Ishikawa (cell line): ENCODE results near the gene KLHL14.

Source experiments
- CEBPB ChIP-seq: IDR thresholded peaks from 2 replicates; pipeline ENCODE4 v1.6.1; 2012
- CREB1 ChIP-seq: IDR thresholded peaks from 2 replicates; pipeline ENCODE4 v1.6.1; 2012; ENCODE audit warnings: low read depth
- EGR1 ChIP-seq: IDR thresholded peaks from 2 replicates; pipeline ENCODE4 v1.6.1; 2012
- EP300 ChIP-seq: IDR thresholded peaks from 2 replicates; pipeline ENCODE4 v1.6.1; 2012; ENCODE audit warnings: borderline replicate concordance
- FOXM1 ChIP-seq: IDR thresholded peaks from 2 replicates; pipeline ENCODE4 v1.6.1; 2012; ENCODE audit warnings: low read depth, borderline replicate concordance
- NFIC ChIP-seq: IDR thresholded peaks from 2 replicates; pipeline ENCODE4 v1.6.1; 2012
- RAD21 ChIP-seq: IDR thresholded peaks from 2 replicates; pipeline ENCODE4 v1.6.1; 2012; ENCODE audit warnings: low read depth
- REST ChIP-seq: IDR thresholded peaks from 2 replicates; pipeline ENCODE4 v1.6.1; 2012; ENCODE audit warnings: low read depth, mild to moderate bottlenecking
- TAF1 ChIP-seq: IDR thresholded peaks from 2 replicates; pipeline ENCODE4 v1.6.1; 2012; ENCODE audit warnings: low read depth, mild to moderate bottlenecking
- TCF12 ChIP-seq: IDR thresholded peaks from 2 replicates; pipeline ENCODE4 v1.6.1; 2012; ENCODE audit warnings: low read depth
- TEAD4 ChIP-seq: IDR thresholded peaks from 2 replicates; pipeline ENCODE4 v1.6.1; 2012
- USF1 ChIP-seq: IDR thresholded peaks from 2 replicates; pipeline ENCODE4 v1.6.1; 2012
- YY1 ChIP-seq: IDR thresholded peaks from 2 replicates; pipeline ENCODE4 v1.6.1; 2012; ENCODE audit warnings: low read depth
- ZBTB7A ChIP-seq: IDR thresholded peaks from 2 replicates; pipeline ENCODE4 v1.6.1; 2012; ENCODE audit warnings: low read depth
- TF ChIP-seq, protein P1 (sequence below): IDR thresholded peaks from 2 replicates; pipeline ENCODE4 v1.6.1; 2012

Gene KLHL14

DNA sequence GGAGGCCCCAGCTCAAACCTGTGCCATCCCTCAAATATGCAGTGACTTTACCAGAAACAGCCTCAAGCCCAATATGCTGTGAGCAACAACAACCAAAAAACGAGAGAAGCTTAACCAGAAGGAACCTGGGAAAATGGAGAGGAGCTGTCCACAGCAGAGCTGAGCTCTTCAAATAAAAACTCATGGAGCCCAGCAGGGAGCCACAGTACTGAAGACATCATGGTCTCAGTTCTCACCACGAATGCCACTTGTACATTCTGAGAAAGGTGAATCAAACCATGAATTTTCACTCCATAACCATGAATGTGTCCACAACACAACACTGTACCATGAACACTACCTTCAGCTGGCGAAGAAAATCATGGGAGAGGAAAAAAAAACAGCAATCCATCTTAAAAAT is 50.5 kb downstream of the KLHL14 start:
- peak; percentile 44; the same call in 1 of the 2 replicates for TF ChIP-seq REST
- TF ChIP-seq CEBPB, result no peak

GRCh38 chr18:32717126-32717525 is 55.7 kb downstream of the KLHL14 start:
- TF ChIP-seq YY1 (no peak), TEAD4 (no peak), ZBTB7A (no peak), USF1 (no peak), CREB1 (no peak), FOXM1 (no peak), EP300 (no peak), TCF12 (no peak), RAD21 (no peak), EGR1 (no peak), TAF1 (no peak), NFIC (no peak), CEBPB (no peak), REST (no peak)
- TF ChIP-seq, protein P1, sequence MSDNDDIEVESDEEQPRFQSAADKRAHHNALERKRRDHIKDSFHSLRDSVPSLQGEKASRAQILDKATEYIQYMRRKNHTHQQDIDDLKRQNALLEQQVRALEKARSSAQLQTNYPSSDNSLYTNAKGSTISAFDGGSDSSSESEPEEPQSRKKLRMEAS, result no peak

- TF ChIP-seq NFIC (no peak), RAD21 (peak; percentile 92), ZBTB7A (no peak)
Measured at GRCh38 chr18:32714571-32715148, 58.2 kb downstream of the KLHL14 start.

- TF ChIP-seq TAF1 (no peak), CREB1 (no peak), YY1 (no peak)
Measured at GRCh38 chr18:32712860-32713259, 60.0 kb downstream of the KLHL14 start.

- TF ChIP-seq YY1, result no peak
- no peak for TF ChIP-seq TCF12
- no peak for TF ChIP-seq ZBTB7A
- TF ChIP-seq EP300, result no peak
- no peak for TF ChIP-seq REST
- TF ChIP-seq TEAD4, result no peak
- TF ChIP-seq RAD21, result no peak
- TF ChIP-seq USF1, result no peak
- no peak for TF ChIP-seq CREB1
- no peak for TF ChIP-seq CEBPB
- TF ChIP-seq NFIC, result no peak
- no peak for TF ChIP-seq EGR1
- no peak for TF ChIP-seq TAF1
- no peak for TF ChIP-seq FOXM1
- TF ChIP-seq, protein P1, result no peak
Measured at GRCh38 chr18:32711862-32712261, 61.0 kb downstream of the KLHL14 start.
